Neutrophil (primary cell): ENCODE measurements around the gene GALNT9.

Experiments used
- H3K27ac ChIP-seq: fragments of 200-600 bp; sonication (generic); 2 replicates; pipeline ENCODE4 v1.5.1; 2016; ENCODE audit warnings: mild to moderate bottlenecking, moderate library complexity
- H3K27me3 ChIP-seq: fragments of 200-600 bp; sonication (generic); 2 replicates; pipeline ENCODE4 v1.6.0; 2016; ENCODE audit warnings: mild to moderate bottlenecking
- H3K36me3 ChIP-seq: fragments of 200-600 bp; sonication (generic); 2 replicates; pipeline ENCODE4 v1.5.1; 2017
- H3K4me1 ChIP-seq, 2 experiments: fragments of 200-600 bp in 1 of 2; sonication (generic) in 1 of 2; 1 replicate in 1 of 2; 2 replicates in 1 of 2; pipeline versions ENCODE4 v1.5.1 to v1.6.1; 2013 to 2016; ENCODE audit warnings: low read depth in 1 of 2, low read length in 1 of 2, mild to moderate bottlenecking in 1 of 2, moderate library complexity in 1 of 2; ENCODE audit not compliant: control insufficient read depth in 1 of 2, insufficient read depth in 1 of 2
- H3K4me3 ChIP-seq, 2 experiments: fragments of 200-600 bp in 1 of 2; sonication (generic) in 1 of 2; 1 replicate in 1 of 2; 2 replicates in 1 of 2; pipeline ENCODE4 v1.5.1; 2013 to 2016; ENCODE audit warnings: low read depth in 1 of 2, low read length in 1 of 2, mild to moderate bottlenecking in 1 of 2, moderate library complexity in 1 of 2
- H3K9me3 ChIP-seq: fragments of 200-600 bp; sonication (generic); 2 replicates; pipeline ENCODE4 v1.5.1; 2016
- CTCF ChIP-seq: fragments of 200-600 bp; sonication (generic); IDR thresholded peaks from 2 replicates; pipeline ENCODE4 v1.5.1; 2016; ENCODE audit warnings: antibody characterized with exemption

The GALNT9 gene

GRCh38 chr12:132312516-132312915 is 16.9 kb downstream of the GALNT9 start:
- no peak overlapping the region for H3K27ac ChIP-seq
- H3K36me3 ChIP-seq, result no peaks in the 10 kb centered on the region
- H3K27me3 ChIP-seq, result no peaks in the 10 kb centered on the region
- no peaks in the 10 kb centered on the region for H3K9me3 ChIP-seq
- no peaks in the 10 kb centered on the region for H3K4me1 ChIP-seq
- no peak overlapping the region for H3K4me3 ChIP-seq
- TF ChIP-seq CTCF, result no peak

GRCh38 chr12:132311201-132311915 is 18.0 kb downstream of the GALNT9 start:
- Histone ChIP-seq H3K36me3 (no peaks in the 10 kb centered on the region), H3K9me3 (no peaks in the 10 kb centered on the region), H3K27ac (no peak overlapping the region), H3K4me3 (no peak overlapping the region), H3K27me3 (no peaks in the 10 kb centered on the region), H3K4me1 (no peaks in the 10 kb centered on the region)
- no peak for TF ChIP-seq CTCF

GRCh38 chr12:132310181-132311040 is 19.0 kb downstream of the GALNT9 start:
- H3K36me3 ChIP-seq, result no peaks in the 10 kb centered on the region
- H3K4me1 ChIP-seq, result no peaks in the 10 kb centered on the region
- no peak overlapping the region for H3K4me3 ChIP-seq
- H3K27me3 ChIP-seq, result no peaks in the 10 kb centered on the region
- no peaks in the 10 kb centered on the region for H3K9me3 ChIP-seq
- H3K27ac ChIP-seq, result no peak overlapping the region
- no peak for TF ChIP-seq CTCF

GRCh38 chr12:132309596-132310086 is 19.7 kb downstream of the GALNT9 start:
- no peak overlapping the region for H3K4me3 ChIP-seq
- H3K27ac ChIP-seq, result no peak overlapping the region
- TF ChIP-seq CTCF, result no peak
- H3K9me3 ChIP-seq, result no peaks in the 10 kb centered on the region
- H3K36me3 ChIP-seq, result no peaks in the 10 kb centered on the region
- no peaks in the 10 kb centered on the region for H3K27me3 ChIP-seq
- no peaks in the 10 kb centered on the region for H3K4me1 ChIP-seq

GRCh38 chr12:132308853-132309595 is 20.4 kb downstream of the GALNT9 start:
- Histone ChIP-seq H3K4me3 (no peak overlapping the region), H3K4me1 (no peaks in the 10 kb centered on the region), H3K9me3 (no peaks in the 10 kb centered on the region), H3K27ac (no peak overlapping the region), H3K27me3 (no peaks in the 10 kb centered on the region), H3K36me3 (no peaks in the 10 kb centered on the region)
- no peak for TF ChIP-seq CTCF
